Central memory CD8-positive, alpha-beta T cell (primary cell): ENCODE measurements around the gene FAM20B.
"Not testable (repeated sequence)": the region's sequence is repeated elsewhere in the genome, so short reads cannot be mapped to it uniquely, and the experiment has no call there.

ENCODE experiments used
- ATAC-seq: fragments of 150-1000 bp; cut with Tn5 transposase; replicated peaks from 2 replicates; pipeline ENCODE4 v1.10.0; 2022; ENCODE audit warnings: mild to moderate bottlenecking, moderate FRiP score, moderate number of reproducible peaks; ENCODE audit not compliant: poor library complexity, severe bottlenecking; ENCODE audit errors: extremely low read depth
- DNase-seq, 2 donors: peaks; one replicate each; pipeline ENCODE4 v3.0.0; 2021; ENCODE audit warnings: low spot score in 2 of 2
- H3K27ac Mint-ChIP-seq: one replicate; pipeline ENCODE4 v1.8.0; 2022; ENCODE audit warnings: low read depth, mild to moderate bottlenecking, moderate library complexity, mixed read lengths
- H3K27me3 Mint-ChIP-seq: one replicate; pipeline ENCODE4 v1.8.0; 2022; ENCODE audit warnings: mixed read lengths
- H3K36me3 Mint-ChIP-seq: one replicate; pipeline ENCODE4 v1.8.0; 2022; ENCODE audit warnings: mild to moderate bottlenecking, moderate library complexity, mixed read lengths; ENCODE audit not compliant: insufficient read depth
- H3K4me1 Mint-ChIP-seq: one replicate; pipeline ENCODE4 v1.8.0; 2022; ENCODE audit warnings: mixed read lengths
- H3K4me3 Mint-ChIP-seq: one replicate; pipeline ENCODE4 v1.8.0; 2022; ENCODE audit warnings: mild to moderate bottlenecking, moderate library complexity, mixed read lengths
- H3K9me3 Mint-ChIP-seq: one replicate; pipeline ENCODE4 v1.8.0; 2022; ENCODE audit warnings: mixed read lengths

Gene FAM20B

DNA sequence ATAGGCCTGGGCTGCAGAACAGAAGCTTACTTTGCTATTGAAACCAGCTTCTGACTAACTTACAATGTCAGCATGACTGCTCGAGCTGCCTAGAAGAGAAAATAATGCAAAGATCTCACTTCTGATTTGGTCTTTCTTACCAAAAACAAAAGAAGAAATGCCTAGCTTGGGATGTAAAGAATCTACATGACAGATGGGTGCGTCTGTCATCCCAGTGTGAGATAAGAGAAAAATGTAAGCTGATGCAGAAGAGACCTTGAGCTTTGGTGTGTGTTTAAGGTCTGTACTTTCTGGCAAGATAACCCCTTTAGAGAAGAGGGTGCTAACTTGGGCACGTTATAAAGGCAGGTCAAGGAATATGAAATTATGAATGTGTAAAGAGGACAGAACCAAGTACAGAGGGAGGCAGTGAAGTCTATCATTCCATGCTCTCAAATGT lies 3.6 kb downstream of the FAM20B start:
- ATAC-seq (no peak), DNase-seq (no peak)
- no peak overlapping the region for H3K4me3 Mint-ChIP-seq
- H3K4me1 Mint-ChIP-seq, result peaks cover 71% of the 10 kb centered on the region
- H3K27me3 Mint-ChIP-seq, result no peaks in the 10 kb centered on the region
- H3K27ac Mint-ChIP-seq, result peak overlapping the region; percentile 3
- peaks cover 11% of the 10 kb centered on the region for H3K36me3 Mint-ChIP-seq
- H3K9me3 Mint-ChIP-seq, result no peaks in the 10 kb centered on the region

DNA sequence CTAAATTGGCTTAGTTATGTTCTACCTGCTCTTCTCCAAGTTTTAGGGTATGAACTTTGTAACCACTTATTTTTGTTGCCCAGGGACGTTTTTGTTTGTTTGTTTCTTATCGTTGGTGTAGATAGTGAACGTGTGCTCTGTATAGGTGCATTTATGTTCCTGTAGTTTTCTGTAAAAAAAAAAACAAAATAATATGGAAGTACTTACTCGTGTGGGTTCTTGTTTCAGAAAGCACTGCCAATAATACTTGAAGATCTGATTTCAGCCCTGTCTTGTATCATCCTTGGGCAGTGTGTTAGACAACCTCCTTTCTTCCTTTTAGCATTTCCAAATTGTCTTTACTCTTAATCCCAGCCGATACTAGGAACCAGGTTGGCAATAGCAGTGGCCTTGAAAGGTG lies 4.4 kb downstream of the FAM20B start:
- Mint-ChIP-seq H3K27ac (peak overlapping the region; percentile 44), H3K4me3 (no peak overlapping the region), H3K4me1 (peaks cover 77% of the 10 kb centered on the region), H3K9me3 (no peaks in the 10 kb centered on the region), H3K36me3 (peaks cover 7% of the 10 kb centered on the region), H3K27me3 (no peaks in the 10 kb centered on the region)
- ATAC-seq (no peak), DNase-seq (no peak)

DNA sequence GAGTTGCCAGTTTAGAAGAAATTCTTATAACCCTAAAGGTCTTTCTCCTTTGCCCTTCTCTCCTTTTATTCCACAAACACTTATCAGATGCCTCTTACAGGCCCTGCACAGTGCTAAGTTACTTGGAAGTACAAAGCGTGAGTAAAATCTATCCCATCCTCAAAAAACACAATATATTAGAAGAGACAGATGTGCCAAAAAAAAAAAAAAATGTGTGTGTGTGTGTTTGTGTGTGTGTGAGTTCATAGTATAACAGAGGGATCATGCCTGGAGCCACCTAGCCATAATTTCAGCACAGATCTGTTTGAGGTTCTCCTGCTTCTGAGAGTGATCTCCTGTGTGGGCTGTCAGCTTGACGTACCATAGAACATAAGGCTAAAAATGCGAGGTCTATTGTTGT lies 5.0 kb downstream of the FAM20B start:
- H3K27ac Mint-ChIP-seq, result peak overlapping the region; percentile 44

DNA sequence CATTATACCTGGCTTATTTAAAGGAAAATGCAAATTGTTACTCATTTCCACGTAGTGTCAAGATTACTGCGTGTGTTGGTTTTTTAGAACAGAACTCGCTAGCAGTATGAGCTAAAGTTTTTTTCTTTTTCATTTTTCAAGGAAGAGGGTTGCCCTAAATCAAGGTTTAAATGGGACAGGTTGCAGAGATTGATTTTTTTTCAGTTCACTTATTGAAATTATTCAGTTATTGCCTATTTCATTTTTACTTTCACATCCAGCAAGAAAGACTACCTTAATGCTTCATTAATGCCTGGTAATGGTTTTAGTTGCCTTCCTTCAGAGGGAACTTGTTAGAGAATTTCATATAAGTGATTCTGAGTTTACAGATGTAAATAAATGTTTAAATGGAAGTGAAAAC lies 5.6 kb downstream of the FAM20B start:
- no peak overlapping the region for H3K4me3 Mint-ChIP-seq
- H3K9me3 Mint-ChIP-seq, result no peaks in the 10 kb centered on the region
- no peak overlapping the region for H3K27ac Mint-ChIP-seq
- peaks cover 3% of the 10 kb centered on the region for H3K36me3 Mint-ChIP-seq
- no peak for DNase-seq
- peaks cover 83% of the 10 kb centered on the region for H3K4me1 Mint-ChIP-seq
- H3K27me3 Mint-ChIP-seq, result no peaks in the 10 kb centered on the region
- no peak for ATAC-seq

More for the DNA sequence above, 5.0 kb downstream of the FAM20B start:
- Mint-ChIP-seq H3K4me1 (peaks cover 78% of the 10 kb centered on the region), H3K36me3 (peaks cover 3% of the 10 kb centered on the region), H3K9me3 (no peaks in the 10 kb centered on the region), H3K27me3 (no peaks in the 10 kb centered on the region), H3K4me3 (no peak overlapping the region)
- DNase-seq (no peak), ATAC-seq (no peak)

DNA sequence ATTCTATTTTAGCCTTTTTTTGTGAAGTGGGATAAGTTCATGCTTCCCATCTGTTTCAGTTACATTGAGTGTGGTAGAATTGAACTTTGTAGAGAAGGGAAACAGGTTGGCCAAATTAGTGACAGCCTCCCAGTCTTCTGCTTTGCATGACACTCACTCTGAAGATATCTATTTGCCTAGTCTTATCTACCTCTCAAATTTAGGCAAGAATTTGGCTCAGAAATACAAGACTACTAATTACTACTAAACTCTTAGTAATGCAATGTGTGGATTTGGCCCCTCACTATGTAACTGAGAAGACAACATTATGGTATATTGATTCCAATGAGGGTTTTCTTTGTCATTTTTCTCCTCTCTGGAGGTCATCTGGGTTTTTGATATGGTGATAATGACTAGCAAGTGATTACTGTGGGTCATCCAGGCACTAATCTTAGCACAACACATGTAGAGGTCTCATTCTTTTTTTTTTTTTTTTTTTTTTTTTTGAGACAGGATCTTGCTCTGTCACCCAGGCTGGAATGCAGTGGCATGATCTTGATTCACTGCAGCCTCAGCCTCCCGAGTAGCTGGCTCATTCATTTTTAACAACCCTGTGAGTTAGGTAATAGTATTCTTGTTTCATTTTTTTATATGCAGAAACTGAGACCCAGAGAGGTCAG lies 6.3 kb downstream of the FAM20B start:
- Mint-ChIP-seq H3K27me3 (no peaks in the 10 kb centered on the region), H3K36me3 (peaks cover 3% of the 10 kb centered on the region), H3K9me3 (no peaks in the 10 kb centered on the region), H3K27ac (no peak overlapping the region), H3K4me1 (peaks cover 84% of the 10 kb centered on the region), H3K4me3 (no peak overlapping the region)
- no peak for ATAC-seq
- no peak for DNase-seq

DNA sequence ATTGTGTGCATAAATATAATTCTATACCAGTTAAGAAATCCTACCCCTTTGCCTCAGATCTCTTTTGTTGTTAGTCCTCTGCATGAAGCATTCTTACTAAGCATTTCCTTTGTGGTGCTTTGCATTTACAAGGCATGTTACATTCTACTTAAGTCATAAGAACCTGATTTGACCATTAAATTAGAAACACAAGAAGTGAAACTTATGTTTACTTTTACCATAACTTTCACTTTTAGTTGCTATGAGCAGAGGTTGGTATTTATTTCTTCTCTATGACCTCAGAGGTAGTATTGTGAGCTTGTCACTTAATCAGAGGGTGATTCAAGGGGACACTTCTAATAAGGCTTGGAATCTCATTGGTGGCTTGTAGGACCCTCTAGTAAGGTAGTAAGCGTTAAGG lies 9.0 kb downstream of the FAM20B start:
- Mint-ChIP-seq H3K4me3 (peak overlapping the region; percentile 24), H3K4me1 (peaks cover 77% of the 10 kb centered on the region), H3K27me3 (no peaks in the 10 kb centered on the region), H3K27ac (peak overlapping the region; percentile 91), H3K9me3 (no peaks in the 10 kb centered on the region), H3K36me3 (peaks cover 5% of the 10 kb centered on the region)
- ATAC-seq (peak; percentile 63), DNase-seq (no peak)

DNA sequence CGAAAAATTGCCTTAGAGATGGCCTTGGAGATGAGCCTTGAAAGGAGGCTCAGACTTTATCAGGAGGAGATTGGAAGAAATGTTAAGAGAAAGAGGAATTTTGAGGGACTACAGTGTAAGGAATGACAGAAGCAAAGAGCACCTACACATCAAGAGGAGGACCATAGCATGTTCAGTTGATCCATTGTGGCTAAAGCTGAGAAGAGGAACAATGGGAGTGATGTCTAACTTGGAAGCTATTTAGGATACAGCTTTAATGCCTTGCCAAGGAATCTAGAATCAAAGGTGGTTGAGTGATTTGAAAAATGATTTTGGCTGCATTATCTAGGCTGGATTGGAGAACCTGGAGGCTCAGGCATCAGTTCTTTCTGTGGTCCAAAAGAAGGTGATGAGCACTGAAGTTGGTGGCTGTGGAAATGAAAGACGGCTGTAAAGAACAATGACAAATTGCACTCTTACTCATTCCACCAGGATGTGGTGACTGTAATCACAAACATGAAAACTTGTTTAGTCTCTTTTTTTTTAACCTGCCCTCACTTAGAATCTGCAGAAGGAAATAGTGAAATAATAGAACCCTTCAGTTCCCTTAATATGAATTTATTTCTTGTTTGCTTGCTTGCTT lies 11.3 kb downstream of the FAM20B start:
- Mint-ChIP-seq H3K4me1 (peaks cover 55% of the 10 kb centered on the region), H3K4me3 (peak overlapping the region; percentile 1), H3K27ac (peak overlapping the region; percentile 91), H3K27me3 (no peaks in the 10 kb centered on the region), H3K36me3 (peaks cover 5% of the 10 kb centered on the region), H3K9me3 (no peaks in the 10 kb centered on the region)
- ATAC-seq (peak; percentile 57), DNase-seq (no peak)

DNA sequence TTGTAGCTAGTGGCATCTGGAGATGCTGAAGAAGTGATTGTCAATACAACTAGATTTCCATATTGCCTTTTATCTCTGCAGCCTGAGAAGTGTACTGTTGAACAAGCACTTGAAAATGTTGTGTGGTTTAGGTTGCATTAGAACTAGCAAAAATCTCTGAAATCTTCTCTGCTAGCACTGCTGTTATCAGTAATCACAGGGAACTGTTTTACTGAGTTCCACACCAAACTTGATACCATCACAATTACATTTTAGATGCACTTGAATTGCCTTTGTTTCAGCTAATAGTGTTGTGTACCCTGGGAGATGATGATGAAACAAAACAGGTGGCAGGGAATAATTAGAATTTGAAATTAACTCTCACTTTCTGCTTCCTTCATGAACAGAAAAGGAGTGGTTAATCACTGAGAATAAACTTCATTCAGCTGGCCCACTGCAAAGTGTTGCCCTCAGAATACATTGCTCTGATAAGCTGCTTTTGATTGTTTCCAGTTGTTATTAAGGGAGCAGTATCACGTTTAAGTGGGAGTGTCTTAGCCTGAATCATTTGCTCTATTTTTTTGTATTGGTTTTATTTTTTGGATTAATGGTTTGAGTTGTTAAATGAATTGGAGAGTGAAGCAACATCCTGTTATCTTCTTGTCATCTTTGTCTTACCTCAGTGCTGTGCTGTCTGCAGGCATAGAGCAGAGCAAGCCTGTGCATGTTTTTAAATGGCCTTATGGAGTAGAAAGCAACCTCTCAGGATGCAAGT lies 13.0 kb downstream of the FAM20B start:
- no peaks in the 10 kb centered on the region for H3K9me3 Mint-ChIP-seq
- no peak overlapping the region for H3K27ac Mint-ChIP-seq
- ATAC-seq (no peak), DNase-seq (no peak)
- no peak overlapping the region for H3K4me3 Mint-ChIP-seq
- H3K4me1 Mint-ChIP-seq, result peaks cover 47% of the 10 kb centered on the region
- H3K27me3 Mint-ChIP-seq, result no peaks in the 10 kb centered on the region
- H3K36me3 Mint-ChIP-seq, result peaks cover 3% of the 10 kb centered on the region

DNA sequence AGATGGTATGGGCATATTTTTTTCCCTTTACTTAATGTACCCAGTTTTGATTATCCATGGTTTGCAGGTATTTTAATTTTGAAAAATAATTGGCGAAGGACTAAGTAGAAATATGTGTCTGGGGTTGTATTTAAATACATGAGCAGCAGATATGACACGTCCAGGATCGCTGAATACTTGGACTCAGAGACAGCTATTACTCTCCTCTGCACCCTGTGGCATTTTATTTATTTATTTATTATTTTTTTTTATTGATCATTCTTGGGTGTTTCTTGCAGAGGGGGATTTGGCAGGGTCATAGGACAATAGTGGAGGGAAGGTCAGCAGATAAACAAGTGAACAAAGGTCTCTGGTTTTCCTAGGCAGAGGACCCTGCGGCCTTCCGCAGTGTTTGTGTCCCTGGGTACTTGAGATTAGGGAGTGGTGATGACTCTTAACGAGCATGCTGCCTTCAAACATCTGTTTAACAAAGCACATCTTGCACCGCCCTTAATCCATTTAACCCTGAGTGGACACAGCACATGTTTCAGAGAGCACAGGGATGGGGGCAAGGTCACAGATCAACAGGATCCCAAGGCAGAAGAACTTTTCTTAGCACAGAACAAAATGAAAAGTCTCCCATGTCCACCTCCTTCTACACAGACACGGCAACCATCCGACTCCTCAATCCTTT lies 13.9 kb downstream of the FAM20B start:
- H3K4me1 Mint-ChIP-seq, result peaks cover 39% of the 10 kb centered on the region
- H3K27me3 Mint-ChIP-seq, H3K27ac Mint-ChIP-seq, DNase-seq, H3K9me3 Mint-ChIP-seq, H3K4me3 Mint-ChIP-seq, H3K36me3 Mint-ChIP-seq, ATAC-seq: not testable (repeated sequence)

DNA sequence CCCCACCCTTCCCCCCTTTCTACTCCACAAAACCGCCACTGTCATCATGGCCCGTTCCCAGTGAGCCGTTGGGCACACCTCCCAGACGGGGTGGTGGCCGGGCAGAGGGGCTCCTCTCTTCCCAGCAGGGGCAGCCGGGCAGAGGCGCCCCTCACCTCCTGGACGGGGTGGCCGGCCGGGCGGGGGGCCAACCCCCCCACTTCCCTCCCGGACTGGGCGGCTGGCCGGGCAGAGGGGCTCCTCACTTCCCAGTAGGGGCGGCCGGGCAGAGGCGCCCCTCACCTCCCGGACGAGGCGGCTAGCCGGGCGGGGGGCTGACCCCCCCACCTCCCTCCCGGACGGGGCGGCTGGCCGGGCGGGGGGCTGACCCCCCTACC lies 14.5 kb downstream of the FAM20B start:
- not testable (repeated sequence) for H3K27ac Mint-ChIP-seq, H3K27me3 Mint-ChIP-seq, H3K36me3 Mint-ChIP-seq, H3K9me3 Mint-ChIP-seq, DNase-seq, ATAC-seq, H3K4me3 Mint-ChIP-seq
- H3K4me1 Mint-ChIP-seq, result peaks cover 33% of the 10 kb centered on the region

DNA sequence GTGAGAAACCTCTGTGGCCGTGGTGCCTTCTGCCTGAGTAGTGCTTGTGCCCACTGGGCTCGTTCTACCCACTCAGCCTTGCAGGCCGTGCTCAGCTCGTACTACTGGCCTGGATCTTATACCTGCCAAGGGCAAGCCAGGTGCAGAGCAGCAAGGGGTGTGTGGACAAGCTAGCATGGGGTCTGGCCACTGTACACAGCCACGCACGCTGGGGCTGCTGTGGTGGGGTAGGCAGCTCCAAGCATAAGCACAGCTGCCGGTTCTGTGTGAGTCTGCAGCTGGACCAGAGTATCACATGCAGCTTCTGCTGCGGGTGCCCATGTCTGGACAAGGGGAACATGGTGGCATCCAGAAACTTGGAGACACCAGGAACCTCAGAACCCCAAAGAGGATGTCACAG lies 16.4 kb downstream of the FAM20B start:
- Mint-ChIP-seq H3K27ac (no peak overlapping the region), H3K4me1 (peaks cover 16% of the 10 kb centered on the region), H3K36me3 (peaks cover 3% of the 10 kb centered on the region), H3K4me3 (no peak overlapping the region), H3K27me3 (no peaks in the 10 kb centered on the region), H3K9me3 (no peaks in the 10 kb centered on the region)
- no peak for DNase-seq
- no peak for ATAC-seq

DNA sequence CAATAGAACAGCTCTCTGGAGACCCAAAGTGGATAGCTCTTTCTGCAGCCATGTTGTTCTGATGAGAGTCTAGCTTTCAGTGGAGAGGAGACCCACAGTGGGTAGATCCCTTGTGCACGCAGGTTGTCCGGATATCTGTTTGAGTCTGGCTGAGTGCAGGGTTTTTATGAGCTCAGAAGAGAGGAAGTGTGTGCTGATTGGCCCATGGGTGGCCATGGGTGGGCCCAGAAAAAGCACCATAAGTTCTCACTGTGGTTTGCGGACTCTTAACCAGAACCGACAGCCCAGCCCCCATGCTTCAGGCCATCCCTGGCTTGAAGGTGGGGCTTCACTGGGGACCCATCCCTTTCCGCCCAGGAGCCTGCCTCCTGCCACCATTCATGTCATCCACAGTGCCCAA lies 17.0 kb downstream of the FAM20B start:
- DNase-seq, result no peak
- Mint-ChIP-seq H3K4me1 (peaks cover 15% of the 10 kb centered on the region), H3K9me3 (no peaks in the 10 kb centered on the region), H3K36me3 (peaks cover 3% of the 10 kb centered on the region), H3K27me3 (no peaks in the 10 kb centered on the region), H3K4me3 (no peak overlapping the region), H3K27ac (no peak overlapping the region)
- ATAC-seq, result no peak
